H9 (cell line): Measurements from ENCODE around the gene CEP89. TPM values are rescaled to one million over a fixed set of nuclear protein-coding genes. Genes with fewer than 3 reads are reported as not detected.

Experiments used
- DNase-seq: peaks from one replicate; pipeline ENCODE4 v3.0.0-alpha.2; 2017
- H2AFZ ChIP-seq: one replicate; pipeline ENCODE4 v1.6.1; 2013; ENCODE audit warnings: mild to moderate bottlenecking, low read length, control low read depth, moderate library complexity
- H2AK5ac ChIP-seq: 2 replicates; pipeline ENCODE4 v1.6.1; 2013; ENCODE audit warnings: low read length, control low read depth, mixed read lengths; ENCODE audit not compliant: insufficient read length
- H2BK120ac ChIP-seq: one replicate; pipeline ENCODE4 v1.6.1; 2013; ENCODE audit warnings: low read depth, mild to moderate bottlenecking, low read length, control low read depth, inconsistent platforms; ENCODE audit not compliant: poor library complexity, severe bottlenecking
- H2BK12ac ChIP-seq: 2 replicates; pipeline ENCODE4 v1.6.1; 2013; ENCODE audit warnings: low read length, control low read depth, mixed read lengths, low read depth; ENCODE audit not compliant: insufficient read length
- H2BK15ac ChIP-seq: 2 replicates; pipeline ENCODE4 v1.6.1; 2013; ENCODE audit warnings: low read depth, low read length, control low read depth
- H2BK20ac ChIP-seq: one replicate; pipeline ENCODE4 v1.6.1; 2013; ENCODE audit warnings: low read depth, mild to moderate bottlenecking, low read length, control low read depth, inconsistent platforms; ENCODE audit not compliant: poor library complexity, severe bottlenecking
- H2BK5ac ChIP-seq: 2 replicates; pipeline ENCODE4 v1.6.1; 2013; ENCODE audit warnings: low read length, control low read depth, mixed read lengths; ENCODE audit not compliant: insufficient read length
- H3K14ac ChIP-seq: 2 replicates; pipeline ENCODE4 v1.6.1; 2013; ENCODE audit warnings: low read length, control low read depth; ENCODE audit not compliant: insufficient read depth
- H3K18ac ChIP-seq: 2 replicates; pipeline ENCODE4 v1.6.1; 2013; ENCODE audit warnings: low read depth, mild to moderate bottlenecking, mixed read lengths, low read length, control low read depth; ENCODE audit not compliant: insufficient read length
- H3K23ac ChIP-seq: 2 replicates; pipeline ENCODE4 v1.6.1; 2013; ENCODE audit warnings: low read length, control low read depth, mixed read lengths, low read depth; ENCODE audit not compliant: insufficient read length
- H3K23me2 ChIP-seq: 2 replicates; pipeline ENCODE4 v1.6.1; 2013; ENCODE audit warnings: low read depth, mild to moderate bottlenecking, mixed read lengths, low read length, control low read depth; ENCODE audit not compliant: insufficient read length, poor library complexity, severe bottlenecking
- H3K27ac ChIP-seq: 2 replicates; pipeline ENCODE4 v1.5.1; 2013; ENCODE audit warnings: low read length, control low read depth, mixed read lengths, low read depth; ENCODE audit not compliant: insufficient read length
- H3K27me3 ChIP-seq: 2 replicates; pipeline ENCODE4 v1.6.1; 2013; ENCODE audit warnings: low read length, control low read depth, inconsistent platforms; ENCODE audit not compliant: insufficient read depth
- H3K4ac ChIP-seq: 2 replicates; pipeline ENCODE4 v1.6.1; 2013; ENCODE audit warnings: low read depth, mild to moderate bottlenecking, control low read depth, inconsistent platforms, low read length, moderate library complexity
- H3K4me1 ChIP-seq: 2 replicates; pipeline ENCODE4 v1.6.1; 2013; ENCODE audit warnings: low read length, control low read depth, inconsistent platforms; ENCODE audit not compliant: insufficient read depth
- H3K4me2 ChIP-seq: 2 replicates; pipeline ENCODE4 v1.6.1; 2013; ENCODE audit warnings: low read length, control low read depth, mixed read lengths; ENCODE audit not compliant: insufficient read length, insufficient read depth
- H3K56ac ChIP-seq: 2 replicates; pipeline ENCODE4 v1.6.1; 2013; ENCODE audit warnings: low read depth, mild to moderate bottlenecking, mixed read lengths, low read length, control low read depth; ENCODE audit not compliant: insufficient read length
- H3K79me1 ChIP-seq: 2 replicates; pipeline ENCODE4 v1.6.1; 2013; ENCODE audit warnings: low read depth, mild to moderate bottlenecking, moderate library complexity, low read length, control low read depth, inconsistent platforms; ENCODE audit not compliant: insufficient read depth, poor library complexity, severe bottlenecking
- H3K79me2 ChIP-seq: 2 replicates; pipeline ENCODE4 v1.6.1; 2013; ENCODE audit warnings: low read length, control low read depth, inconsistent platforms; ENCODE audit not compliant: insufficient read depth
- H3K9ac ChIP-seq: 2 replicates; pipeline ENCODE4 v1.6.1; 2013; ENCODE audit warnings: low read length, control low read depth, mixed read lengths; ENCODE audit not compliant: insufficient read length; ENCODE audit errors: extremely low read depth
- H3K9me3 ChIP-seq: one replicate; pipeline ENCODE4 v1.6.1; 2013; ENCODE audit warnings: low read depth, low read length, inconsistent platforms; ENCODE audit not compliant: control insufficient read depth
- H3T11ph ChIP-seq: one replicate; pipeline ENCODE4 v1.6.1; 2013; ENCODE audit warnings: mild to moderate bottlenecking, low read length, control low read depth, inconsistent platforms
- H4K20me1 ChIP-seq: one replicate; pipeline ENCODE4 v1.6.1; 2013; ENCODE audit not compliant: control insufficient read depth, insufficient read length, insufficient read depth
- H4K5ac ChIP-seq: 2 replicates; pipeline ENCODE4 v1.6.1; 2013; ENCODE audit warnings: low read depth, mild to moderate bottlenecking, mixed read lengths, low read length, control low read depth; ENCODE audit not compliant: insufficient read length
- H4K8ac ChIP-seq: replicated peaks from 2 replicates; pipeline ENCODE4 v1.6.1; 2013; ENCODE audit warnings: low read length, control low read depth, mixed read lengths, low read depth; ENCODE audit not compliant: insufficient read length
- H4K91ac ChIP-seq: 2 replicates; pipeline ENCODE4 v1.6.1; 2013; ENCODE audit warnings: low read depth, mild to moderate bottlenecking, moderate library complexity, mixed read lengths, low read length, control low read depth; ENCODE audit not compliant: insufficient read length
- H3K27ac Mint-ChIP-seq, 3 experiments: 2 replicates in 2 of 3; 3 replicates in 1 of 3; pipeline ENCODE4 v1.8.0; 2020 to 2021; ENCODE audit warnings: mixed read lengths in 3 of 3, mild to moderate bottlenecking in 1 of 3, moderate library complexity in 1 of 3
- H3K27me3 Mint-ChIP-seq: 2 replicates; pipeline ENCODE4 v1.8.0; 2021; ENCODE audit warnings: low read depth, mild to moderate bottlenecking, moderate library complexity, mixed read lengths
- H3K36me3 Mint-ChIP-seq, 3 experiments: 2 replicates in 2 of 3; 3 replicates in 1 of 3; pipeline ENCODE4 v1.8.0; 2020 to 2021; ENCODE audit warnings: low read depth in 3 of 3, mixed read lengths in 3 of 3; ENCODE audit not compliant: insufficient read depth in 1 of 3
- H3K4me1 Mint-ChIP-seq, 2 experiments: 2 replicates each; pipeline ENCODE4 v1.8.0; 2020; ENCODE audit warnings: mixed read lengths in 2 of 2
- H3K4me3 Mint-ChIP-seq, 2 experiments: 2 replicates in 1 of 2; 3 replicates in 1 of 2; pipeline ENCODE4 v1.8.0; 2020 to 2021; ENCODE audit warnings: mild to moderate bottlenecking in 2 of 2, mixed read lengths in 2 of 2, moderate library complexity in 1 of 2
- H3K9me3 Mint-ChIP-seq, 2 experiments: 2 replicates in 1 of 2; 3 replicates in 1 of 2; pipeline ENCODE4 v1.8.0; 2020; ENCODE audit warnings: mild to moderate bottlenecking in 2 of 2, mixed read lengths in 2 of 2, moderate library complexity in 1 of 2
- WGBS: extraction: QIAGEN DNeasy Blood & Tissue Kit; methylation state at CpG from one replicate; pipeline ENCODE4 v1.1.7; 2013; ENCODE audit warnings: missing lambda C conversion rate, low lambda C conversion rate, mixed read lengths; ENCODE audit not compliant: insufficient read length; ENCODE audit errors: extremely low coverage; 5-methylcytosine and 5-hydroxymethylcytosine counted together
- total RNA-seq: library from RNA; stranded (reverse); gene quantifications from 2 replicates; pipeline ENCODE4 v1.2.1, GENCODE V29; 2021
- TF ChIP-seq, protein P1 (sequence below): fragments of 200-600 bp; sonication (generic); conservative IDR thresholded peaks from 3 replicates; pipeline ENCODE4 v1.8.0; 2021; ENCODE audit warnings: antibody characterized with exemption, mild to moderate bottlenecking

Gene CEP89
- total RNA-seq, 1 experiment from 2014 or later = 22.1 TPM

DNA sequence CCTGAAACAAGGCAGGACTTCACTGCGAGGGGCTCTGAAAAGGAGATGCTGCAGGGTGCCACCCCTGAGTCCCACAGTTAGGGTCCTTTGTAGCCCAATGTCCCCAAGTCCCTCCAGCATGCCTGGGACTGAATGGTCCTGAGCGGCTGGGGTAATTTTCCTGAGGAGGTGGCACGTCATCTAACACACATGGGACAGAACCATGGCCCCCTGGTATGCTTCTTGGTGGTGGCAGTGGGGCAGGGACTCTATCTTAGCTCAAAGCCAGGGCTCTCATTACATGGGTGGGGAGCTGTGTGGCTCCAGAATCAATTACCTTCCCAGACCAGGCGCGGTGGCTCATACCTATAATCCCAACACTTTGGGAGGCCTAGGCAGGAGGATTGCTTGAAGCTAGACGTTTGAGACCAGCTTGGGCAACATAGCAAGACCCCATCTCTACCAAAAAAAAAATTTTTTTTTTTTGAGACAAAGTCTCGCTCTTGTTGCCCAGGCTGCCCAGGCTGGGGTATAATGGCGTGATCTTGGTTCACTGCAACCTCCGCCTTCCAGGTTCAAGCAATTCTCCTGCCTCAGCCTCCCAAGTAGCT is 94.3 kb downstream of the CEP89 start:
- Histone ChIP-seq H2BK120ac (no peak overlapping the region), H4K5ac (no peak overlapping the region), H2BK12ac (no peak overlapping the region), H3K14ac (no peak overlapping the region), H2AFZ (no peak overlapping the region), H4K91ac (no peak overlapping the region), H4K20me1 (no peaks in the 10 kb centered on the region), H2BK15ac (no peak overlapping the region), H3K4me2 (no peak overlapping the region), H3K79me2 (no peaks in the 10 kb centered on the region), H4K8ac (no peak overlapping the region), H3K56ac (no peak overlapping the region), H3K4me1 (no peaks in the 10 kb centered on the region), H2AK5ac (no peak overlapping the region), H3K9me3 (no peaks in the 10 kb centered on the region), H2BK20ac (no peak overlapping the region), H3K27ac (no peak overlapping the region), H3K9ac (no peak overlapping the region), H3K23ac (no peak overlapping the region), H3K4ac (no peak overlapping the region), H3T11ph (no peak overlapping the region), H3K23me2 (no peaks in the 10 kb centered on the region), H3K27me3 (no peaks in the 10 kb centered on the region), H3K79me1 (no peaks in the 10 kb centered on the region), H2BK5ac (no peak overlapping the region), H3K18ac (no peak overlapping the region)
- no peak for DNase-seq
- Mint-ChIP-seq H3K4me1 (peaks cover 26 to 28% of the 10 kb centered on the region in 2 experiments), H3K4me3 (no peak overlapping the region), H3K36me3 (peaks cover 0 to 9% (median 2%) of the 10 kb centered on the region in 3 experiments; a peak in 2 of 7 replicates), H3K27ac (no peak overlapping the region), H3K9me3 (no peaks in the 10 kb centered on the region), H3K27me3 (no peaks in the 10 kb centered on the region)
- TF ChIP-seq, protein P1, sequence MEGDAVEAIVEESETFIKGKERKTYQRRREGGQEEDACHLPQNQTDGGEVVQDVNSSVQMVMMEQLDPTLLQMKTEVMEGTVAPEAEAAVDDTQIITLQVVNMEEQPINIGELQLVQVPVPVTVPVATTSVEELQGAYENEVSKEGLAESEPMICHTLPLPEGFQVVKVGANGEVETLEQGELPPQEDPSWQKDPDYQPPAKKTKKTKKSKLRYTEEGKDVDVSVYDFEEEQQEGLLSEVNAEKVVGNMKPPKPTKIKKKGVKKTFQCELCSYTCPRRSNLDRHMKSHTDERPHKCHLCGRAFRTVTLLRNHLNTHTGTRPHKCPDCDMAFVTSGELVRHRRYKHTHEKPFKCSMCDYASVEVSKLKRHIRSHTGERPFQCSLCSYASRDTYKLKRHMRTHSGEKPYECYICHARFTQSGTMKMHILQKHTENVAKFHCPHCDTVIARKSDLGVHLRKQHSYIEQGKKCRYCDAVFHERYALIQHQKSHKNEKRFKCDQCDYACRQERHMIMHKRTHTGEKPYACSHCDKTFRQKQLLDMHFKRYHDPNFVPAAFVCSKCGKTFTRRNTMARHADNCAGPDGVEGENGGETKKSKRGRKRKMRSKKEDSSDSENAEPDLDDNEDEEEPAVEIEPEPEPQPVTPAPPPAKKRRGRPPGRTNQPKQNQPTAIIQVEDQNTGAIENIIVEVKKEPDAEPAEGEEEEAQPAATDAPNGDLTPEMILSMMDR = no peak
- whole genome bisulfite sequencing = no CpG with 5 or more reads among the region's 9 CpGs
